ENCODE measurements around the gene TM9SF1.

The TM9SF1 gene

GRCh38 chr14:24179961-24180796 lies 15.1 kb downstream of the TM9SF1 start:
- H3K4me3 ChIP-seq (ENCODE audit: low read depth, low read length) = no peak overlapping the region
- TF ChIP-seq CTCF (conservative IDR thresholded peaks at IDR 0.05; ENCODE audit: low read depth, low read length) = no peak
- peak; percentile 69 for DNase-seq (ENCODE audit: low read depth)

GRCh38 chr14:24179294-24179960 lies 15.8 kb downstream of the TM9SF1 start:
- TF ChIP-seq CTCF (conservative IDR thresholded peaks at IDR 0.05; ENCODE audit: low read depth, low read length) = no peak
- H3K4me3 ChIP-seq (ENCODE audit: low read depth, low read length) = no peak overlapping the region
- DNase-seq (ENCODE audit: low read depth) = no peak

GRCh38 chr14:24178399-24179178 lies 16.7 kb downstream of the TM9SF1 start:
- no peak for TF ChIP-seq CTCF (conservative IDR thresholded peaks at IDR 0.05; ENCODE audit: low read depth, low read length)
- DNase-seq (ENCODE audit: low read depth) = no peak
- H3K4me3 ChIP-seq (ENCODE audit: low read depth, low read length) = no peak overlapping the region

- H3K4me3 ChIP-seq (ENCODE audit: low read depth, low read length) = no peak overlapping the region
- DNase-seq (ENCODE audit: low read depth) = no peak
- no peak for TF ChIP-seq CTCF (conservative IDR thresholded peaks at IDR 0.05; ENCODE audit: low read depth, low read length)
Measured at GRCh38 chr14:24177891-24178290, 17.4 kb downstream of the TM9SF1 start.

GRCh38 chr14:24177041-24177825 lies 18.0 kb downstream of the TM9SF1 start:
- no peak overlapping the region for H3K4me3 ChIP-seq (ENCODE audit: low read depth, low read length)
- TF ChIP-seq CTCF (conservative IDR thresholded peaks at IDR 0.05; ENCODE audit: low read depth, low read length) = no peak
- no peak for DNase-seq (ENCODE audit: low read depth)

- no peak overlapping the region for H3K4me3 ChIP-seq (ENCODE audit: low read depth, low read length)
- DNase-seq (ENCODE audit: low read depth) = no peak
- no peak for TF ChIP-seq CTCF (conservative IDR thresholded peaks at IDR 0.05; ENCODE audit: low read depth, low read length)
Measured at GRCh38 chr14:24176599-24176998, 18.6 kb downstream of the TM9SF1 start.
